HG03060 (cell line): ENCODE measurements around the gene METTL24.

Experiments used
- ATAC-seq: cut with Tn5 transposase; IDR thresholded peaks from one replicate; pipeline ENCODE4 v1.9.1; 2021; ENCODE audit warnings: low read depth, moderate number of reproducible peaks; ENCODE audit not compliant: unreplicated experiment

Gene METTL24

DNA sequence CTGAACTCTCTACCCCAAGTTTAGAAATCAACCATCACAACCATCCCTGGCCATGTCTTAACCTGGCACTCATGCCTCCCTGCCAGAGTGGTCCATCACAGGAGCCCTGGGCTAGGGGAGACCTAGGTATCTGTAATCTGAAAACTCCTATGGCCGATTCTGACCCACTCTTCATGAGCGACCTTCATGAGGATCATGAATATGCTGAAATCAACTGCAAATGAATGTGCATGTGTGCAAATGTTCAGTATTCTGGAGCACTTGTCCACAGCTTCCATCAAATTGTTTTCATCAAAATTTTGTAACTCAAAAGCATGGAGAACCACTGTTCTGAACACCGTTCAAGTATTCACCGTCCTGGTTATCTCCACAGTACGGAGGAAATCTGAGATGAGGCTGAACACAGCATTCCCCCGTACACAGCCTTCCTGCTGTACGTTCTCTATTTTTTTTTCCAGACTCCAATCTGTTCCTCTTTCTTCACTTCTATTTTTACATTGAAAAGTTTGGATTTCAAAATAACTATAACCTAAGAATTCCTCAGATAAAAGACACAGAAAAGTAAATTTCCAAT, 17.7 kb downstream of the METTL24 start:
- ATAC-seq = no peak

DNA sequence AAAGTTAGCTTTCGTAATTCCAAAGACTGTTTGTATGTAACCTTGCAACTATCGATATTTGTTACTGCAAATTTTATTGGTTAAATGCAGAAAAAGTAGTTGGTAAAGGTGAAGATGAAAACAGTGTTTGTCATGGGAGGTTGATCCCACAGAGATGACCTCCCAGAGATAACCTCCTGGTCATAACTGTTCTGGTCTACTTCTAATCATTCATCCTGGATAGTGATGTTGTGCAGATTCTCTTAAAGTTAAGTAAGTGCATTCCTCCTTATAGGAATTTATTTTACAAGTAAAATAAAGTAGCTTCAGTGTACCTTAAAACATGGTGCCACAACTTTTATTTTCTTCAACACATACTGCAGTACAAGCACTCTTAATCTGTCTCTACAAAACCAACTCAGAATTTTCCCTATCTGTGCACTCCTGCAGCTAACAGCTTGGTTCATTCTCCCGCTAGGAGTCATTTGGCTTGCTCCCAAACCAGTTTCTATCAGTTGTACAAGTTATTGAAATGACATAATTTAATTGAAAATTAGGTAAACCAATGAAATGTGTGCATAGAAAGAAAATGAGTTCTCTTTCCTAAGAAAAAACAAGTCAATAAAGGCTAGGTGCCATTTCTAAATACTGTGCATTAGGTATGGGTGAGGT, 19.2 kb downstream of the METTL24 start:
- ATAC-seq = no peak

DNA sequence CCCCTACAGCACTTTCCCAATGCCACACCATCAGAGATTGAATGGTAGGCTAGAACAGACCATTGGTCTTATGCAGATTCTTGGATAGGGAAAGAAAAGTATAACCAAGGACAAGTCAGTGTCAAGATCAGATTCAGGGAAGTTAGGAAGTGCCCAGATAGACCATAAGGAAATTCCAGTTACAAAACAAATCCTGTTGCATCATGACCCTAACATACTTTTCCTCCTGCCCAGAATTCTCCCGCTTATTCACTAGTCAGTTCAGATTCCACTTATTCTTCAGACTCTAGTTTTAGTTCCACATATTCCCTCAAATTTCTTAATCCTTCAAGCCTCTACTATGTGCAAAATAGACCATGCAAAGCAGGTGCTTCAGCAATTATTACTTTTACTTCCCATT, 20.7 kb downstream of the METTL24 start:
- no peak for ATAC-seq

DNA sequence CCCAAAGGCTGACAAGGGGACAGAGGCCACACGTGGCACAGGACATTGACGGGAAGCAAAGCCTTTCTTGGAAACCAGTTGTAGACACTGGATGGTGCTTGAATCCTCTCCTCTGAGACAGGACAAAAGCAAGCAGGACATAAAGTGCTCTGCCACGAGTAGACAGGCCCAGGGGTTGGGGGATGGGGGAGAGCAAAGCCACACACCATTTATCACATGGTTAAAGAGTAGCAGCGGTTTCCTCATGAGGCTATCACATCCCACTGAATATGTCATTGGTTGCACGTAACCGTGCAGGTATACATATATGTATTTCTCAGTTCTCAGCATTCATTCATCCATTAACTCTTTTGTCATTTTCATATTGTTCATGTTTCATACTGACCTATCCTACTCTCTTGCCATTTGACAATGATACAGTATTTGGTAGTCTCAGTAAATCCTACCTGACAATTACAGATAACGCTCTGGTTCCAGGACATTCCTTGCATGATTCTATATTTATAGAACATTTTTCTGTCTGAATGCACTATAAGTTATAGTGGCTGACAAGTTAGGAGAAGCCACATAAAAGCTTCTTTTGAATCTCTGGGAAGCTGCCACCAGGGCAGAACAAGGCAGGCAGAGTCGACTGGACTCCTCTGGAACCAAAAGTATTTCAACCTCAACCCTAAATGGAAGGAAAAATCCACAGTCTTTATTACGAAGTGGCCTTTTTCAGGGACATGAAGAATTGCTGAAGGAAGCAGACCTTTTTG, 23.5 kb downstream of the METTL24 start:
- no peak for ATAC-seq

DNA sequence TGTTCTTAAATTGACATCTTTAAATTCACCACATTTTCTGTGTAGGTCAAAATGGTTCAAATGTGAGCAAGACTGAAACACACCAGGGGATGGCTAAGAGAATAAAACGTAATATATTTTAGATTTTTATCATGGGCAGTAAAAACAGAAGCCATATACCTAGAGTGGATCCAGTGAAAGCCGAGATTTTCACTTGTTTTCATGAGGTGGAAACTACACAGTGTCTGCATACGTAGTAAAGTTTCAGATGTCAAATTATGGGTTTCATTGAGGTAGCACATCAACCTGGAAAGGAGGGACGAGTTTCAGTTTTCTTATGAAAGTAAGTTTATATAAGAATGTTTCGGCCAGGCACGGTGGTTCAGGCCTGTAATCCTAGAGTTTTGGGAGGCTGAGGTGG, 25.9 kb downstream of the METTL24 start:
- no peak for ATAC-seq

DNA sequence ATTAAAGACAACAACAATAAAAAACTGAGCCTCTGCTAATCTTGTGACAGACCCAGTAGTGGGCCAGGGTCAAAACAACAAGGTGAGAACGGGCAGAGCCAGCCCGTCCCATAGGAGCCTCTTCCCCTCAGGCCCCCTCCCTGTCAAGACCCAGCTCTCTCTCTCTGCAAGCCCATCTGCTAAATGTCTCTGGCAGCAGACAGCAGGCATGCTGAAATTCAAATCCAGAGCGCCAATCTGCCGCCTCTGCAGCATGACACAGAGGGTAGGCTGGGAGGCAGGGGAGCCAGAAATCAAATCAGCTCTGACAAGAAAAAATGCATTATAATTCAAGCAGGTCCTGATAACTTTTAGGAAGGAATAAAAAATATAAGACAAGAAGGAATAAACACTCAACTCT, 26.3 kb downstream of the METTL24 start:
- no peak for ATAC-seq

DNA sequence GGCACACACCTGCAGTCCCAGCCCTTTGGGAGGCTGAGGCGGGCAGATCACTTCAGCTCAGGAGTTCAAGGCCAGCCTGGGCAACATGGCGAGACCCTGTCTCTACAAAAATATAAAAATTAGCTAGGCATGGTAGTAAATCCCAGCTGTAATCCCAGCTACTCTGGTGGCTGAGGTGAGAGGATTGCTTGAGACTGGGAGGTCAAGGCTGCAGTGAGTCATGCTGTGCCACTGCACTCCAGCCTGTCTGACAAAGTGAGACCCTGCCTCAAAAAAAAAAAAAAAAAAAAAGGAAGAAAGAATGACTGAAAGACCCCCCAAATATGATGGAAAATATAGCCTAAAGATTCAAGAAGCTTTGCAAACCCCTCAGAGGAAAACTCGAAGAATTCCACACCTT, 26.8 kb downstream of the METTL24 start:
- no peak for ATAC-seq

DNA sequence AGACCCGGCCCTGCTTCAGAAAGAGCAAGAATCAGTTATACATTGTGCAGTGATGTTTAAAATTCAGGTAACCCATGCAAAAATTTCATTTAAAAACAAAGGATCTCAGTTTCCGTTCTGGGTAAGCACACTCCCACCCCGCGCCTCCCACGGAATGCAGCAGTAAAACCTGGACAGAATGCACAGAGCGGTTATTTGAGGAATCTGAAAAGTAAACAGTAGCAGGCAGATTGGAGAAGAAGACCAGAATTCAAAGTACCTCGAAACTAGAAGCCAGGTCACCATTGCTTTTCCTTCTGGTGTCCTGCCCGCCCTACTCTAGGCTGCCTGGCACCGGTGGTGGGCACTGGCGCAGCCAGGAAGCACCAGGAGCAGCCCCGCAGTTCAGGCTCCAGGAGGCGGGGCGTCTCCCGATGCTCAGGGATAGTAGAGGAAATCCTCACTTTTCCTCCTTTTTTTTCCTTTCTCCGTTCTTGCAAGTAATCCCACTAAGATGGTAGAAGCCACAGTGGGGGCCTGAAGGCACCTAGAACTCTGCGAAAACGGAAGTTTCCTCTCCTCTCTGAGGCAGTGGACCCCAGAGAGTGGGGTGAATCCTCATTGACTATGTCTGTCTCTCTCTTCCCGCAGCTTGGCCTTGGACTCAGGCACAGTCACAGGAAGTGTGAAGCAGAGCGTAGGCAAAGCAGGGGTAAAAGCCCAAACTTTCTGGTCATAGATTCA, 28.3 kb downstream of the METTL24 start:
- no peak for ATAC-seq

DNA sequence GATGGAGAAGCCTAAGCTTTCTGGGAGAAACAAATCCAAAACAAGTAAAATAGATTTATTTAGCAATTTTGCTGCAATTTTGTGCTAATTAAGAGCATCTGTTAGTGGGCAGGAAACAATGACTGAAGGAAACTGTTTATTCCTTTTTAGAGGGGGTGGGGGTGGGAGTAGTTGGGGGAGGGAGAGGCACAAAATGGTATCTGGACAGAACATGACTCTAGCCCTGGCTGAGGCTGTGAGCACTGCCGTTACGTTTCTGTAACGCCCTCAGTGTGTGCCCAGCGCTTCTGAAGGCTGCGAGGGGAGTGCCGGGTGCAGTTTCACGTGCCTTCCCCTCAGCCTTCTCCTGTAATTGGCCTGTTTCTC, 28.8 kb downstream of the METTL24 start:
- ATAC-seq = no peak

DNA sequence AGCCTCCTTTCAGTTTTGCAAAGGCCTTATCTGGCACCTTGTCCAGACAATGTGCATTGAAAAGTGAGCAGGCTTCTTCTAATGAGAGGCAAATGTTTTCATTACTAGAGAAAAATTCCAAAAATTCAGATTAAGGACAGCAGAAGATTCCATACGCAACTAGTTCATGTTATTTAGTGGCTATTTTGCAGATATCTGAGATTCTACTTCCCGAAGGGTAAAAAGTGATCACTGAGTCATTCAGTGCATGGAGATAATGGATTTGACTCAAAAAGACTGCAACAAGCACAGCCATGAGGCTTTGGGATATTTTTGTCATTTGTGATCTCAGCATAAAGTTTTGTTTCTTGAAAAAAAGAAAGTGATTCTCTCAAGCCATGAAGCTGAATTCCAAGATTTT, 29.9 kb downstream of the METTL24 start:
- no peak for ATAC-seq

DNA sequence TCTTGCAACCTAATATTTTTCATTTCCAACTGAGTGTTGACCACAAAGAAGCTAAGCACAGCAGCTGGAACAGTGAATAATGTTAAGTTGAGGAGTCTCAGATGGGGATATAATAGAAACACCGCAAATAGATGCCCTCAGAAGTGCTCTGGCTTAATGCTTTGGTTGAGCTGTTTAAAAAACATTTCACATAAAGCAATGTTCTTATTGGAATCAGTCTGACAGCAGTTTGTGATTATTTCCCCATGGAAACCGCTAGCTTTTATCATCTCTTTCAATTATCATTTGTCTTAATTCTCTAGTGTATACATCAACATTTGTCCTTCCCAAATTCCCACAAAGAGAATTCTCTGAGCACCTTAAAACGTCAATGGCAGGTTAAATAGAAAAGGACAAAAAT, 30.8 kb downstream of the METTL24 start:
- no peak for ATAC-seq

DNA sequence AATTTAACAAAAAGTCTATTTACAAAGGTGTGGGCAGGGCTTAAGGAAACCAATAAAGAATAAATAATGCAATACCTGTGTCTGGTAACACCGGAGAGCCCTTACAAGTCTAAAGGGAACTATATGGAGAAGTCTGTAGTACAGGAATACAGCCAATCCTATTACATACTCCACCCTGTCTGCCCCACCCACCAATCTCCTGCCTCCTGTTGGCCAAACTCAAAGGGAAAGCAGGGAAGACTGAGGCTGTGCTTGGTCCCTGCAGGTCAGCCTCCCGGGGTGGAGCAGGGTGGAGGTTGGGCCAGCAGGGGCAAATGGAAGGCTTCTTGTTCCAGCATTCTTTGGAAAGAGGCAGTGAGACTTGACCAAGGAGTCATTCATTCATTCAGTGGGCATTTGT, 31.5 kb downstream of the METTL24 start:
- ATAC-seq = no peak

DNA sequence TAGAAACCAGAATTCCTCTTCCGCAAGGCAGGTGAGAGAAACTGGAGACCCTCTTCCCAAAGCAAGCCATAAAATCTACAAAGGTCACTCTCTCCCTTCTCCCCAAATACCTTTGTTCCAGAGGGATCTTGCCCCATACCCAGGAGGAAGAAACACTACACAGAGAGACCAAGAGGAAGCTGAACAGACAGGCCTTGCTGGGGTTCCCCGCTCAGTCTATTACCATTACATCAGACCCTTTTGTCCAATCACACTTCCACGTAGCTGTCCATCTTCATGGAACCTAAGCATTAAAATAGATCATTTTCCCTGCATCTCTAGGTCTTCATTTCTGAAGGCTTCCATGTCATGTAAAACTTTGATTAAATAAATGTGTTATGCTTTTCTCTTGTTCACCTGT, 32.1 kb downstream of the METTL24 start:
- no peak for ATAC-seq

DNA sequence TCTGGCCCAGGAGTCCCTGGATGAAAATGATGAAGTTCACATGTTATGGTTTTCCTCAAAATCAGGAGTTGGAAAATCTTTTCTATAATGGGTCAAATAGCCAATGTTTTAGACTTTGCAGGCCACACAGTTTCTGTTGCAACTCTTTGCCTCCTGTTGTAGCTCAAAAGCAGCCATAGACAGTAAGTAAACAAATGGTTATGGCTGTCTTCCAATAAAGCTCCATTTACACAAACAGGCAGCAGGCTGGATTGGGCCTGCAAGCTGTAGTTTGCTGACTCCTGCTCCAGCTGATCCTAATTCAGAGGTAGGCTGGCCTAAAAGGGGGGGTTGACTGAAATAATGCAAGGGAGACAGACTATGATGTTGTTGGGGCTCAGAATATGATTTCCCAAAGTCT, 33.0 kb downstream of the METTL24 start:
- ATAC-seq = no peak

DNA sequence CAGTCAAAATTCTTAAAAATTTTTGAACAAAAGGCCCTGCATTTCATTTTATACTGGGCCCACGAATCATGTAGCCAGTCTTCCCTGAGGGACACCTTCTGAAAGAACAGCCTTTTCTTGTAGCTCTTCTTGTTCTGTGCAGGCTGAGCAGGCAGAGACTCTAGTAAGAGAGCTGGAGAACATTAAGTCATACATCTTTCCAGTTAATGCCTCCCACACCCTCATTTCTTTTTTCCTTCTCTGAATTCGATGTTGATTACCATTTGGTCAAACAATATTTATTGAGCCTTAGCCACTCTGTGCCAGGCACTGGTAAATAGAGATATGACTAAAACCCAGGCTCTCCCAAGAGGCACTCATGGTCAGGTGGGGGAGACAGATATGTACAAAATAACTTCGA, 33.6 kb downstream of the METTL24 start:
- ATAC-seq = no peak

DNA sequence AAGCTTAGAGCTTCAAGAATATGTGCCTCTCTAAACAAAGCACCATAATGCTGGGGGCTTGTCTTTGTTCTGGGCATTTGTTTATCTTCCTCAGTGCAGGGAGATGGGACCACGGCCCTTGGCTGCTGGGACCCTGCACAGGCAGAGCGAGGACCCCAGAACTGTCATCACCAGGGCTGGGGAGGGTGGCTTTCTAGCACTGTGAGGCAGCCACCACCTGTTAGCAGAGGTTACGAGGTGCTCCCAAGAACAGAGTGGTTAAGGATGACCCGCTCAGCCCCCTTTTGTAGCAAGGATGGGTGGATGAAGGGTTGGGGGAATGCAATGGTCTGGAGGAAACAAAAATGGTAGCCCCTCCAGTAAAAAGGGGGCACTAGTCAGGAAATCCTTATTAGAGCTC, 34.9 kb downstream of the METTL24 start:
- ATAC-seq = no peak

DNA sequence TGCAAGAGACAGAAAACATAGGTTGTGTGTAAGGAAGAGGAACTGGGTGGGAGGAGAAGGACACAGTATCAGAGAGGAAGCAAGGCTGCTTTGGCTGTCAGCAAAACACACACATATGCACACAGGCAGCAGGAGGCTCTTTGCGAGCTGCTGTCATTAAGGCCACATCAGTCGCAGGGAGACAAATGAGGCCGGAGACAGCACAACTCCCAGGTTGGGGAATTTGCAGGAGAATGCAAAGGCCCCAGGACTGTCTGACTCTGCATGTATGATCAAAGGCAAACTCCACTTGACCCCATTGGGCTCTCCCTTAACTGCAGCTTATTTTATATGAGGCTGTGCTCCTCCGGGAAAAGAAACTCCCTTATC, 35.3 kb downstream of the METTL24 start:
- ATAC-seq = no peak

DNA sequence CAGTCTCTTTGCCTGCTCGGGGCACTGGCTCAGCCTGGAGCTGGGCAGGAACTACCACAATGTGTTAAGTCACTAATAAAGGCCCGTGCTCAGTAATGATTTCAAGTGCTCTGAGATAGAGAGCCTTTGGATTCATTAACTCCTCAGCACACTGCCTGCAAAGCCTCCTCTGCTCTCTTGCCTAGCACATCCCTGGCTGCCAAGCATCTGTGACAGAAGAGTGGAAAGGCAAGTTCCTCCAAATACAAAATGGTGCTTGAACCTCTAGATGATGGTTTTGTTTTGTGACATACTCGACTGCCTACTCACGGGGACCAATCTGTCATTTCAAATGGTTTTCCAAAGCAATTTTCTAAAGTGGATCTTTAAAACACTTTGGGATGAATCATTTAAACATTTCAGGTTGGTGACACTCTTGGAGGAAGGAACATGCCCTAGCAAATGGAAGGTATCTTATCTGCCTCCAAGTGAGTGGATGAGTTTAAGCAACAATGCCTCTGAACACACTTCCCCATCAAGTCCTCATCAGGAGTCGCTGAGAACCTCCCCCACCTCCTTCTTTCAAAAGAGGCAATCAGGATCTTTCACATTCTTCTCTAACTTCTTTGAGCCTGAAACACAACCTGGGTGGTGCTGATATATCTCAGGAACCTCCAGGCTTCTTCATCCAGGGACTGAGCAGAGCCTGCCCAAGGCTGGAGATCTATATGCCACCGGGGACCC, 35.8 kb downstream of the METTL24 start:
- ATAC-seq = no peak

DNA sequence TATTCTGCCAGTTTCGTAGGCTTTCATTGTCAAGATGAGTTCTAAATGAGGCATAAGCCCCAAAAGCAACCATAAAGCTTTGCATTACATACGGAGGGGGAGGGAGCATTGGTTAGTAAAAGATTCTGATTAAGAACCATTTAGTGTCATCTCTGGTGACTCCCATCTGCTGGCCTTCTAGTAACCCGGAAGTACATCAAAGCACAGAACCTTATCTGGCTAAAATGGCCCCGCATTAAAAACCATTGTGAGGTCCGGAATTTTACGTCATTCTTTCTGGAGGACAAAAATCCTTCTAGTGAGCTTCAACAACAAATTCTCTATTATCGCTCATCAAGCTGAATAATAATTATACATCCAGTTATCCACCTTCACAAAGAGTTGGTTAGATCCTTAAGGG, 37.8 kb downstream of the METTL24 start:
- ATAC-seq = no peak

DNA sequence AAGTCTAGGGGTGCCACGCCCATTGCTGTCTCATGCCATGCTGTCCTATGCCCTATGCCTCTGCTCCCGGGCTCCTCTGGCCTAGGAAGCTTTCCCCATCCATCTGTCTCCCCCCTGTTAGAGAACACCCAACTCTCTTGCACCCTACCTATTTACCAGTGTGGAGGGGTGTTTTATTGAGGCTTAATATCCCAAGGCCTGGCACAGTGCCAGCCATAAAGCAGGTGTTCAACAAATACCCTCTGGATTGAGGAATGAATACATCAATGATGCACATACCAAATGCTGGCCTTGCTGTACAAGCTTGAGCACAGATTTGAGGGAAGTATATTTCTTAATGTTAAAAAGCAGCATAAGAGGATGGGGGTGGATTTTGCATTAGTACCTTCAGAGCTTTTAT, 38.3 kb downstream of the METTL24 start:
- ATAC-seq = no peak

DNA sequence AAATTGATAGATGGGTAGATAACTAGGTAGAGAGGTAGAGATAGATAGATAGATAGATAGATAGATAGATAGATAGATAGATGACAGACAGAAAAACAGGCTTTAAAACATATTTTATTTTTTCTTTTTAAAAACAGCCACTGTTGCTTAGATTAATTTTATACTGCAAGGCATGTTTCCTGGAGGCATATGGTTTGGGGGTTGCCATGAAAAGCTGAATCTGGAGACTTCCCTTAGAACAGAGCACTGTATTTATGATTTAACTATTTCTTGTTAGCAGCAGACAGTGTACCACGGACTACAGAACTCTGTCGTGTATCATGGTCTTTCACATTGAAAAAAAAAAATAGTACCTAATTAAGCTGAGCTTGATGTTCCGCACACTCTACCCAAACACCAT, 38.8 kb downstream of the METTL24 start:
- no peak for ATAC-seq
